ENCODE data around the gene CMTM8. TPM values are rescaled to one million over a fixed set of nuclear protein-coding genes. Genes with fewer than 3 reads are reported as not detected.
A peak's percentile ranks its signal among the peaks of the same experiment; 100 is the strongest.
"Not testable (repeated sequence)": the region's sequence is repeated elsewhere in the genome, so short reads cannot be mapped to it uniquely, and the experiment has no call there.

The CMTM8 gene
- total and polyA plus RNA-seq, 12 donors, result 2.1 to 8.4 (median 3.5) TPM

- no peak overlapping the region for H3K27ac ChIP-seq
- TF ChIP-seq CTCF (IDR thresholded peaks at IDR 0.05), result no peak
- ATAC-seq (peak in 7 of 8 donors; percentile 61 to 86 (median 68)), DNase-seq (peak in 1 of 2 donors; percentile 69)
- no peaks in the 10 kb centered on the region for H3K9me3 ChIP-seq
- H3K4me3 ChIP-seq, result no peak overlapping the region
- 25 to 34% methylated on average over 5 of the region's 5 CpGs for WGBS, 2 donors
- peaks cover 0 to 12% (median 0%) of the 10 kb centered on the region in 9 donors for H3K4me1 ChIP-seq
- no peaks in the 10 kb centered on the region for H3K36me3 ChIP-seq
- H3K27me3 ChIP-seq, result no peaks in the 10 kb centered on the region
- intact Hi-C loops (cut with DNase I), result no loop called here
Measured at GRCh38 chr3:32384938-32385337, 146.5 kb downstream of the CMTM8 start.

DNA sequence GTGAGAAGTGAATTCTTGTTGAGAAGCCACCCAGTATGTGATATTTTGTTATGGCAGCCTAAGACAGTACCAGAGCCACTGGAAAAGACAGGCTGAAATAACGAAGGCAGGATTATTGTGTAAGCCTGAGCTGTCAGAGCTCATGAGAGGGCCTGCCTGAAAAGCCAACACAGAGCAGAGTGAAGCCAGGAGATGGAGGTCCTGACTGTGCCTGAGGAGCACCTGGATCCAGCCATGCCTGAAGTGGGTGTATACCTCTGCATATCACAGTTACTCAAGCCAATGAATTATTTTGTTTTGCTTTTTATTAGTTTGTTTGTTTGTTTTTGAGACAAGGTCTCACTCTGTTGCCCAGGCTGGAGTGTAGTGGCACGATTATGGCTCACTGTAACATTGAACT, 149.0 kb downstream of the CMTM8 start:
- 92 to 96% methylated on average over 2 of the region's 2 CpGs for WGBS, 2 donors
- Histone ChIP-seq H3K4me1 (peaks cover 0 to 22% (median 7%) of the 10 kb centered on the region in 9 donors), H3K9me3 (no peaks in the 10 kb centered on the region), H3K4me3 (no peak overlapping the region), H3K27ac (no peak overlapping the region), H3K36me3 (no peaks in the 10 kb centered on the region), H3K27me3 (no peaks in the 10 kb centered on the region)
- ATAC-seq (no peak), DNase-seq (no peak)
- TF ChIP-seq CTCF (IDR thresholded peaks at IDR 0.05), result no peak
- intact Hi-C loops (cut with DNase I), result no loop called here

GRCh38 chr3:32389577-32389976, 151.1 kb downstream of the CMTM8 start:
- H3K4me1 ChIP-seq, result peaks cover 0 to 42% (median 12%) of the 10 kb centered on the region in 9 donors
- H3K4me3 ChIP-seq; H3K27ac ChIP-seq; DNase-seq; H3K36me3 ChIP-seq; H3K9me3 ChIP-seq; H3K27me3 ChIP-seq; intact Hi-C loops (cut with DNase I); ATAC-seq: not testable (repeated sequence)
- 95 to 97% methylated on average over 2 of the region's 2 CpGs for WGBS, 2 donors

DNA sequence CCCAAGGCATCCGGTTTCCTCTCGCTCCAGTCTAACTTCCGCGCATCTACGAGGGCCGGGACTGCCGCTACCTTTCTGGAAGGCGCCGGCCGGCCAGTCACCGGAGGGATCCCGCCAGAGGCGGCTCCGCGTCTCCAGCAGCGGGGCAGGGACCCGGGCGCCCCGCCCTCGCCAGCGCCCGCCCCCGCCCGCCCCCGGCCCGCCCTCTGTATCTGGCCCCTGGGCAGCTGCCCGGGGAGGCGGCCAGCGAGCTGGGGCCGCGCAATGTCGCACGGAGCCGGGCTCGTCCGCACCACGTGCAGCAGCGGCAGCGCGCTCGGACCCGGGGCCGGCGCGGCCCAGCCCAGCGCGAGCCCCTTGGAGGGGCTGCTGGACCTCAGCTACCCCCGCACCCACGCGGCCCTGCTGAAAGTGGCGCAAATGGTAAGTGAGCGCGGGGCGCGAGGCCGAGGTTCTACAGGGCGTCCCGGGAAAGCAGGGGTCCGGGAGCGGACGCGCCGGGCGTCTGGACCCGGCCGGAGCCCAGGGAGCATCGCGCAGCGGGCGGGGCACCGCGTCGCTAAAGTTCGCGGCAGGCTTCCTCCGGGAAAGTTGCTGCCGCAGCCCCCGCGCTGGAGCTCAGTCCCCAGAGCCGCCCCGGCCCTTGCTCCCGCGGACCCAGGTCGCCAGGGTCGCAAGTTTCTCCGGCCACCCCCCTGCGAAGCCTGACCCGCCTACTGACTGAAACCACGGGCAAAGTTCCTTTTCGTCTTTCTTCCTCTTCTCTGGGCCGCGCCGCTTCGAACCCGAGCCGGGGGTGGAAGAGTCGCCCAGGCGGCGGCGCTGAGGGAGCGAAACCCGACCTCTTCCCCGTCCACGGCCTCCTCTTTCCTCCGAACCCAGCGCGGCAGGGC, 153.4 kb downstream of the CMTM8 start, which contains the start of gene CMTM7:
Gene CMTM7, plus strand, starts transcription at position 211 of the 893 bp plus-strand sequence. Its CDS starts 54 bp downstream, at position 265.
- DNase-seq (peak; percentile 73 to 76), ATAC-seq (peak; percentile 81 to 95 (median 90))
- Histone ChIP-seq H3K27me3 (no peaks in the 10 kb centered on the region), H3K4me1 (peaks cover 0 to 40% (median 12%) of the 10 kb centered on the region in 9 donors), H3K27ac (peak within 1 kb of the TSS; percentile 31 to 96 (median 86)), H3K9me3 (no peaks in the 10 kb centered on the region), H3K36me3 (no peaks in the 10 kb centered on the region), H3K4me3 (peak within 1 kb of the TSS; percentile 58 to 95 (median 76))
- peak in 3 of 9 donors; percentile 10 to 23 (median 11) for TF ChIP-seq CTCF (IDR thresholded peaks at IDR 0.05)
- 1% methylated on average over 99 to 105 of the region's 107 CpGs for WGBS, 2 donors
- intact Hi-C loops (cut with DNase I), result loop anchor here in 3 of 10 donors (5.0 to 10.0 kb wide), 3 partner anchors 75 to 217 kb away; no protein-coding TSS in a partner anchor

All from heart right ventricle (tissue), 16 donors.